Ovary (tissue), 9 donors: ENCODE measurements around the gene CLPSL2. TPM values are rescaled to one million over a fixed set of nuclear protein-coding genes. Genes with fewer than 3 reads are reported as not detected.
"Not testable (repeated sequence)": the region's sequence is repeated elsewhere in the genome, so short reads cannot be mapped to it uniquely, and the experiment has no call there.

ENCODE experiments used
- DNase-seq, 5 donors: peaks; one replicate each; pipeline ENCODE4 v3.0.0-alpha.2; 2019 to 2020
- H3K27ac ChIP-seq, 2 donors: fragments of 200-600 bp; one replicate each; pipeline versions ENCODE4 v1.5.1 to v1.8.0; 2019 to 2022
- H3K27me3 ChIP-seq: fragments of 200-600 bp; one replicate; pipeline ENCODE4 v1.8.0; 2022
- H3K36me3 ChIP-seq: fragments of 200-600 bp; sonication (generic); one replicate; pipeline ENCODE4 v1.5.1; 2019
- H3K4me1 ChIP-seq: one replicate; pipeline ENCODE4 v1.8.1; 2013; ENCODE audit warnings: mild to moderate bottlenecking, moderate library complexity; ENCODE audit not compliant: insufficient read depth
- H3K4me3 ChIP-seq: fragments of 200-600 bp; sonication (generic); one replicate; pipeline ENCODE4 v1.5.1; 2017
- H3K9me3 ChIP-seq, 2 donors: fragments of 200-600 bp in 1 of 2; sonication (generic) in 1 of 2; one replicate each; pipeline versions ENCODE4 v1.5.1 to v1.8.1; 2013 to 2019; ENCODE audit warnings: mild to moderate bottlenecking in 1 of 2, moderate library complexity in 1 of 2
- CTCF ChIP-seq, 3 donors: fragments of 450-650 bp in 2 of 3; fragments of 200-600 bp in 1 of 3; IDR thresholded peaks; one replicate each; pipeline versions ENCODE4 v1.5.1 to v1.8.0; 2016 to 2022; ENCODE audit warnings: antibody characterized with exemption in 3 of 3, mild to moderate bottlenecking in 1 of 3
- EP300 ChIP-seq: sonication (generic); formaldehyde crosslinking; IDR thresholded peaks from one replicate; pipeline ENCODE4 v1.6.1; 2017; ENCODE audit warnings: antibody characterized with exemption
- POLR2A ChIP-seq: fragments of 450-650 bp; IDR thresholded peaks from one replicate; pipeline ENCODE4 v1.6.1; 2017; ENCODE audit warnings: antibody characterized with exemption, mild to moderate bottlenecking, moderate library complexity
- WGBS, 3 donors: extraction: QIAGEN DNeasy Blood & Tissue Kit in 1 of 3; methylation state at CpG; one replicate each; pipeline versions ENCODE4 v1.1.5 to v1.1.7; 2013 to 2017; 5-methylcytosine and 5-hydroxymethylcytosine counted together
- intact Hi-C, 4 donors: fragments of 100-400 bp; cut with DNase I; formaldehyde crosslinking; loops; one replicate each; pipeline versions ENCODE4 v1.11.0 to v1.15.1; 2022 to 2023
- polyA plus RNA-seq, 2 donors: library from polyadenylated mRNA; stranded (reverse); fragments of 200-250 nt in 1 of 2; fragments of 350-450 nt in 1 of 2; fragmentation: Illumina TruSeq in 1 of 2; extraction: RNeasy Lipid Tissue Mini Kit (QIAGEN cat#74804) in 1 of 2; gene quantifications; one replicate each; pipeline ENCODE4 v1.2.3, GENCODE V29; 2013 to 2014
- total RNA-seq, 7 donors: library from RNA; depleted of rRNA in 2 of 7; stranded (reverse); fragments of >200 nt in 2 of 7; fragmentation: NEBNext Ultra II Directional in 3 of 7; extraction: Animal tissue kit (Norgen Biotek cat#: 25700) in 3 of 7; gene quantifications; one replicate each; pipeline versions ENCODE4 v1.1.0 to v1.2.4, GENCODE V29; 2016 to 2023
- donor health status: DM: no; HTN: no; CAD: no; lungs with moderate emphysema.
- donor health status: DM: no; HTN: no; CAD: no.
- donor health status: Bipolar disorder and iron deficiency.
- donor health status: DM: yes; HTN: yes; CAD: no.
- donor health status: DM: no; HTN: no; CAD: no.
- donor health status: DM: yes; HTN: yes; CAD: no.

CLPSL2 gene
- total and polyA plus RNA-seq, 9 donors = not detected

GRCh38 chr6:35731736-35732532 is 44.5 kb upstream of the CLPSL2 start:
- Histone ChIP-seq H3K36me3 (no peaks in the 10 kb centered on the region), H3K27ac (peak overlapping the region; percentile 97), H3K27me3 (no peaks in the 10 kb centered on the region), H3K4me3 (peak overlapping the region; percentile 86), H3K9me3 (no peaks in the 10 kb centered on the region), H3K4me1 (peaks cover 16% of the 10 kb centered on the region)
- peak; percentile 97 to 99 (median 99) for DNase-seq
- TF ChIP-seq EP300 = peak; percentile 73
- TF ChIP-seq POLR2A = peak; percentile 56
- TF ChIP-seq CTCF (IDR thresholded peaks at IDR 0.05) = peak in 1 of 3 donors; percentile 56
- intact Hi-C loops = loop anchor here in 2 of 4 donors (1.0 to 10.0 kb wide), 3 partner anchors 143 to 237 kb away; partner anchors contain the start of gene TEAD3 (in 1 of the 2)
- WGBS, 3 donors = 1% methylated on average over 45 to 61 of the region's 61 CpGs

- Histone ChIP-seq H3K27ac (peak overlapping the region in 1 of 2 donors; percentile 97), H3K4me1 (peaks cover 16% of the 10 kb centered on the region), H3K4me3 (no peak overlapping the region), H3K36me3 (no peaks in the 10 kb centered on the region), H3K9me3 (no peaks in the 10 kb centered on the region), H3K27me3 (no peaks in the 10 kb centered on the region)
- WGBS, 3 donors = 93 to 94% (median 93%) methylated on average over 8 of the region's 8 CpGs
- TF ChIP-seq POLR2A (no peak), EP300 (no peak)
- DNase-seq = no peak
- intact Hi-C loops = loop anchor here in 1 of 4 donors (2.0 to 10.0 kb wide), 2 partner anchors 145 to 239 kb away; partner anchors contain the start of gene TEAD3
Observed at GRCh38 chr6:35733633-35734032, 42.8 kb upstream of the CLPSL2 start.

GRCh38 chr6:35734319-35734718 is 42.1 kb upstream of the CLPSL2 start:
- not testable (repeated sequence) for DNase-seq, H3K36me3 ChIP-seq, H3K27ac ChIP-seq, H3K4me1 ChIP-seq, H3K9me3 ChIP-seq, H3K27me3 ChIP-seq, H3K4me3 ChIP-seq
- 96 to 98% (median 97%) methylated on average over 12 of the region's 12 CpGs for WGBS, 3 donors
- intact Hi-C loops = loop anchor here in 1 of 4 donors (10.0 kb wide), 1 partner anchor 240 kb away; the partner anchor contains the start of gene TEAD3

- peaks cover 7% of the 10 kb centered on the region for H3K4me1 ChIP-seq
- TF ChIP-seq POLR2A (no peak), CTCF (IDR thresholded peaks at IDR 0.05) (no peak), EP300 (no peak)
- 85 to 90% (median 86%) methylated on average over 3 of the region's 3 CpGs for WGBS, 3 donors
- H3K27ac ChIP-seq = no peak overlapping the region
- H3K36me3 ChIP-seq = no peaks in the 10 kb centered on the region
- peak in 1 of 5 donors; percentile 50 for DNase-seq
- no peaks in the 10 kb centered on the region for H3K27me3 ChIP-seq
- no peaks in the 10 kb centered on the region for H3K9me3 ChIP-seq
- no peak overlapping the region for H3K4me3 ChIP-seq
- intact Hi-C loops = loop anchor here in 2 of 4 donors (5.0 to 10.0 kb wide), 2 partner anchors 213 to 241 kb away; partner anchors contain the start of gene TEAD3 (in 1 of the 2)
Observed at GRCh38 chr6:35735452-35735851, 40.9 kb upstream of the CLPSL2 start.

GRCh38 chr6:35736253-35736894 is 40.0 kb upstream of the CLPSL2 start:
- DNase-seq = peak; percentile 79 to 87 (median 86)
- intact Hi-C loops = loop anchor here in 3 of 4 donors (2.0 to 10.0 kb wide), 4 partner anchors 150 to 242 kb away; partner anchors contain the start of gene TEAD3 (in 1 of the 3)
- Histone ChIP-seq H3K4me3 (no peak overlapping the region), H3K4me1 (peaks cover 4% of the 10 kb centered on the region), H3K27me3 (no peaks in the 10 kb centered on the region), H3K9me3 (no peaks in the 10 kb centered on the region), H3K27ac (no peak overlapping the region), H3K36me3 (no peaks in the 10 kb centered on the region)
- peak; percentile 77 to 89 (median 88) for TF ChIP-seq CTCF (IDR thresholded peaks at IDR 0.05)
- no peak for TF ChIP-seq EP300
- TF ChIP-seq POLR2A = no peak
- WGBS, 3 donors = 61 to 65% (median 61%) methylated on average over 8 of the region's 8 CpGs
